NOMO-1 treated with DMSO at 0.1 percent for 48 hours (cell line): Measurements from ENCODE around the gene LY9.

Experiments
- DNase-seq: peaks from one replicate; lab custom pipeline; 2025; ENCODE audit not compliant: unreplicated experiment; lab: John Stamatoyannopoulos, UW

Gene LY9

GRCh38 chr1:160801836-160802580, 6.0 kb downstream of the LY9 start:
- DNase-seq, result no peak

DNA sequence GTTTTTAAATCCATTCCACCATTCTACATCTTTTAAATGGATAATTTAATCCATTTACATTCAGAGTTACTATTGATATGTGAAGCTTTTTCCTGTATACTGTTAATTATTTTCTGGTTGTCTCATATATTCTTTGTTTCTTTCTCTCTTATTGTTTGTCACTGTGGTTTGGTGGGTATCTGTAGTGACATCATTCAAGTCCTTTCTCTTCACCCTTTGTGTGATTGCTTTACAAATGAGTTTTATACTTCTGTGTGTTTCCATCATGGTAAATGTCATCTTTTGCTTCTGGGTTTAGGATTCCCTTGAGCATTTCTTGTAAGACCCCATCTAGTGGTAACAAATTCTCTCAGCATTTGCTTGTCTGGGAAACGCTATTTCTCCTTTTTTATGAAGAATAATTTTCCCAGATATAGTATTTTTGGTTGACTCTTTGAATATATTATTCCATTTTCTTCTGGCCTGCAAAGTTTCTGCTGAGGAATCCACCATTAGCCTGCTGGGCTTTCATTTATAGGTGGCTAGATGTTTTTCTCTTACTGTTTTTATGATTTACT, 10.2 kb downstream of the LY9 start:
- DNase-seq, result no peak

DNA sequence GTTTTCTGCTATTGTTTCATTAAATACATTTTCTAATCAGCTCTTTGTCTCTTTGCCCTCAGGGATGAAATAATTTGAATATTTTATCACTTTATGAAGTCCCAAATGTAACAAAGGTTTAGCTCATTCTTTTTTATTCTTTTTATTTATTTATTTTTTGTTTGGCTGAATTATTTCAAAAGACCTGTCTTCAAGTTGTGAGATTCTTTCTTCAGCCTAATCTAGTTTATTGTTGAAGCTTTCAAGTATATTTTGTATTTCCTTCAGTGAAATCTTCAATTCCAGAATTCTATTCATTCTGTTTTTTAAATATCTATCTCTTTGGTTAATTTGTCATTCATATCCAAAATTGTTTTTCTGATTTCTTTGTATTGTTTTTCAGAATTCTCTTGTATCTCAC, 10.8 kb downstream of the LY9 start:
- DNase-seq, result no peak

DNA sequence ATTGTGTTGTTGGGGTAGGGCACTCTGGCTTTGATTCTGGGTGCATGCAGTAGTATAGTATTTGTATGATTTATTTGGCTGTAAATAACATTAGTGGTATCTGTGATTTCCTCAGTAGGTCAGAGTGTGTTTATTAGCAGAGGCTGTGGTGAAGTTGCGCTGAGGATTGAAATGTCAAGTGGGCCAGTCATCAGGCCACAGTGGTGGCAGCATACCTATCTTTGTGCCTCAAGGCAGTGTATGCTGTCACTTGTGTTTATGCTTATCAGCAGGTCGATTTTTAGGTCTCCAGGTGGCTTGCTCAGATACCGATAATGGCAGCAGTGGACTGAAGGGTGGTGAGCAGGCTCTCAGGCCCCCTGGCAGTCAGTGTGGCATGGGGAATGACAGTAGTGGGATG, 11.3 kb downstream of the LY9 start:
- no peak for DNase-seq

- DNase-seq, result no peak
These were observed 11.8 kb downstream of the LY9 start for GRCh38 chr1:160807738-160808137.

- no peak for DNase-seq
These were observed 12.3 kb downstream of the LY9 start for GRCh38 chr1:160808289-160808688.

- no peak for DNase-seq
These were observed 14.5 kb downstream of the LY9 start for GRCh38 chr1:160810486-160810885.

DNA sequence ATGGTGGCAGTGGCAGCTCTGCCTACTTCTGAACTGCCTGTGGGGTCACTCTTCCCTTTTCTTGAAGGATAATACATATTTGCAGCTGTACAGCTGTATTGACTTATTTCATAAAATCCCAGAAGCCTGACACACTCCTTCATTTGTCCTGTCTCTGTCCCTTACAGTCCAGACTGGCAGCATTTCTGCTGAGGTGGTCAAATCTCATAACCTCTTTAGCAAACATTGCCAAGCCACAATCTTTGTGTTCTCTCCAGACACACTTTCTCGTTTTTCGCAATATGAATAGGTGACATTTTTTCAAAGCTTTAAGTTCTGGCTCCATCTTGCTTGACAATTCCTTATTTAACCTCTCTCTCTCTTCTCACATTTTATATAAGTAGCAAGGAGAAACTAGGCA, 15.2 kb downstream of the LY9 start:
- DNase-seq, result no peak

GRCh38 chr1:160813215-160813614, 17.2 kb downstream of the LY9 start:
- no peak for DNase-seq

- no peak for DNase-seq
These were observed 18.3 kb downstream of the LY9 start for GRCh38 chr1:160814316-160814715.

- no peak for DNase-seq
These were observed 18.9 kb downstream of the LY9 start for GRCh38 chr1:160814856-160815255.

DNA sequence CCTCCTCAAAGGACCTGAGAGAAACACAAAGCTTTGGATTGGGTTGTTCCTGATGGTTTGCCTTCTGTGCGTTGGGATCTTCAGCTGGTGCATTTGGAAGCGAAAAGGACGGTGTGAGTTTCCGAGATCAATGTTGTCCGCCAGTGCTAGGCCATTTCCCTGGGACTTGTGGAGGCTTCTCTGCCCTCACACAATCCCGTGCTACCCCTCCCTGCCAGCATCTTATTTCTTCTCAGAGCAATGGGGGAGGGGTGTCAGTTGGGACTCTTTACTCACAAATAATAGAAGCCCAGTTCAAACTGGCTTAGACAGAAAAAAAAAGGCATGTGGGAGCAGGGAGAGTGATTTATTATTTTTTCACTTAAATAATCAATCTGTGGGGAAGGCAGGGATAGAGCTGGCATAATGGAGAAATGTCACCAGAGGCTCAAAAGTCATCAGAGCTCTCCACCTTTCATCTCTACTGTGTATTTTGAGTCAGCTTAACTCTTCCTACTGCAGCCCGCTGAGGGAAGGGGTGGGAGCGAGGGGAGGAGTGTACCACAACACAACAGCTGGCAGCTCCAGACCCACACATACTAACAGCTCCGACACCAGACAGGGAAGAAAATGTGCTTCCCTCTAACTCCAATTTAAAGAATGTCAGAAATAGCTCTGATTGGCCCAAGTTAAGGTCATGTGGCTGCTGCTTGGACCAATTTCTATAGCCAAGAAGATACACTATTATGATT, 22.4 kb downstream of the LY9 start:
- no peak for DNase-seq

DNA sequence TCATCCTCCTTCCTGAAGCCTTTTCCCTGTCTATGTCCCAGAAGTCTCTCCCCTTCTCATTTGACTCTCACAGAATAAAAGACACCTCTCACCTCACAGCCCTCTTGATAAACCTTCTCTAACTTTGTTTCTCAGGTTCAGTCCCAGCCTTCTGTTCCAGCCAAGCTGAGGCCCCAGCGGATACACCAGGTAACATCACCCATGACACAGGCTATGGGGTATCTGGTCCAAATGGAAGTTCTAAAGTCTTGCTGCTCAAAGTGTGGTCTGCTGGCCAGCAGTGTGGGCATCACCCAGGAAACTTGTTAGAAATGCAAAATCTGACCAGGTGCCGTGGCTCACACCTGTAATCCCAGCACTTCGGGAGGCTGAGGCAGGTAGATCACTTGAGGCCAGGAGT, 23.2 kb downstream of the LY9 start:
- no peak for DNase-seq

GRCh38 chr1:160821627-160822026, 25.7 kb downstream of the LY9 start:
- no peak for DNase-seq

DNA sequence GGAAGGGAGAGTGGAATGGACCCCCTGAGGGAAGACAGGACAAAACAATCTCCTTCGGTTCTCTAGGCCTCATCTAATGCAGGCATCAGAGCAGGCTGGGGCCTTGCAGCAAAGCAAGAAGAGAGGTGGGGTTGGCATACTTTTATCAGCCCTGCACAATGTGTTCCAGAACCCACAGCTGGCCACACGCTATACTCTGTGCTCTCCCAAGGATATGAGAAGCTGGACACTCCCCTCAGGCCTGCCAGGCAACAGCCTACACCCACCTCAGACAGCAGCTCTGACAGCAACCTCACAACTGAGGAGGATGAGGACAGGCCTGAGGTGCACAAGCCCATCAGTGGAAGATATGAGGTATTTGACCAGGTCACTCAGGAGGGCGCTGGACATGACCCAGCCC, 27.3 kb downstream of the LY9 start:
- no peak for DNase-seq

GRCh38 chr1:160826546-160826945, 30.6 kb downstream of the LY9 start:
- no peak for DNase-seq

DNA sequence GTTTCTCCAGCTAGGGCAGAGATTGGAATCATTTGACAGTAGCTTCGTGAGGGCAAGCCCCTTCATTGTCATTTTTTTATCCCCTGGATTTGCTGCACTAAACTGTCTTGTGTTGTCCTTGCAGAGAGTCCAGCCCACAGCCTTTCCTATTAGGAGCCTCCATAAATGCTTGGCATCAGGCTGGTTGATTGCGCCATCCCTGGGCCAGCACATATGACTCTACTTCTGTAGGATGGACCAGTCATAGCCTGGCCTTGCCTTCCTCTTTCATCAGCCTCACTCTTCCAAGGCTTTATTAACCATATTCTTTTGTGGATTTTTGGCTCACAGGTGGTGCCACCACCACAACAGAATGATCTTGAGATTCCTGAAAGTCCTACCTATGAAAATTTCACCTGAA, 31.4 kb downstream of the LY9 start:
- no peak for DNase-seq

GRCh38 chr1:160829766-160830165, 33.8 kb downstream of the LY9 start:
- DNase-seq, result no peak

GRCh38 chr1:160830321-160831153, 34.6 kb downstream of the LY9 start:
- no peak for DNase-seq

DNA sequence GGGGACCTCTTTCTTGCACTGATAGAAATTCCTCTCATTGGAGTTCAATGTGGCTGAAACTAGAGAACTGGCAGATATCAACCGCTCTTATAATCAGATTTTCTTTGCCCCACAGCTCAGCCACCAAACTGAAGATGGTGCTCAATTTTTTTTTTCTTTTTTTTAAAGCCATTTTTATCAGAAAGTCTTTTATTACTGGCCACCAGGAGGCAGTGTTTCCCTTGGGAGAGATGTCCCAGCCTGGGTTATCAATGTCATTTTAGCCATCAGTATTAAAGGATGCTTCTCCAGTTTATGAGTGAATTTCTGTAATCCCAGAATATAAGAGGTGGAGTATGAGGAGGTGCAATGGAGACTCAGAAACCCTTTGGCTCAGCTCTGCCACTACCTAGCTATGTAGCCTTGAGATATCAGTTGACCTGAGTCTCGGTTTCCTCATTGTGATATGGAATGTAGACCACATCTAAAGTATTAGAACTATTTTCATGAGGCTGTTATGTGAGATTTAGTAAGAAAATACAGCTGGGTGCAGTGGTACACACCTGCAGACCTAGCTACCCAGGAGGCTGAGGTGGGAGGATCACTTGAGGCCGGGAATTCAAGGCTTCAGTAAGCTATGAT, 39.1 kb downstream of the LY9 start:
- peak; percentile 57 for DNase-seq

DNA sequence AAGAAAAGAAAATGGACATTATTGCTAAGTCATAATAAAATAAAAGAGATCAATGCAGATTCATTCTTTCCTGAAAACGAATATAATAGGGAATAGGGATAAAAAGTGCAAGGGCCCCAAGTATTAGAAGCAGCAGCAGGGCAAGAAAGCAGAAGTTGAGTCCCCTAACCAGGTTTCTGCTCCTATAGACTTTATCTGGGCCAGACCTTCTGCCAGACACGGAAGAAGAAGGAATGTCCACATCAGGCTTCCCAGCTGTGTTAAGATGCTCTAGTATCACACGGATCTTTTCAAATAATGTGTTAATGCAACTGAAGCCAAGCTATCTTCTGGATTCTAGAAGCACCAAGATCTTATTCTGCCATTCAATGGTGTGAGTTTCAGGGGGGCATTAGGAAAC, 39.8 kb downstream of the LY9 start:
- no peak for DNase-seq
